SK-N-SH (cell line): ENCODE results near the gene VAMP3. TPM values are rescaled to one million over a fixed set of nuclear protein-coding genes. Genes with fewer than 3 reads are reported as not detected.

Source experiments
- CTCF ChIA-PET: fragments of 300-600, 350-600 bp; formaldehyde crosslinking; extraction: SDS; loops from one replicate; lab custom pipeline; 2021; lab: Yijun Ruan, JAX
- POLR2A ChIA-PET: fragments of 350-600 bp; sonication (Branson Sonifier 250); formaldehyde crosslinking; extraction: SDS; loops from one replicate; lab custom pipeline; 2020; ENCODE audit warnings: antibody characterized with exemption, inconsistent platforms; lab: Yijun Ruan, JAX
- DNase-seq: peaks from one replicate; pipeline ENCODE4 v3.0.0; 2012
- H2AFZ ChIP-seq: fragments of 200-600 bp; sonication (generic); 2 replicates; pipeline ENCODE4 v1.8.1; 2016; ENCODE audit warnings: antibody characterized with exemption, mild to moderate bottlenecking, low read depth
- H3F3A ChIP-seq: fragments of 200-600 bp; sonication (generic); replicated peaks from 2 replicates; pipeline ENCODE3; 2016; ENCODE audit warnings: antibody characterized with exemption, mild to moderate bottlenecking; ENCODE audit not compliant: insufficient read depth
- H3K27ac ChIP-seq, 2 experiments: fragments of 200-500 bp in 1 of 2; fragments of 200-600 bp in 1 of 2; sonication (Bioruptor generic) in 1 of 2; sonication (generic), shearing (Covaris generic) in 1 of 2; 2 replicates each; pipeline versions ENCODE4 v1.5.1 to v1.6.1; 2014 to 2016; ENCODE audit warnings: low read depth in 2 of 2, inconsistent platforms in 1 of 2, low read length in 1 of 2, mild to moderate bottlenecking in 1 of 2, mixed read lengths in 1 of 2
- H3K27me3 ChIP-seq: fragments of 200-600 bp; sonication (generic), shearing (Covaris generic); 2 replicates; pipeline ENCODE4 v1.6.1; 2016; ENCODE audit warnings: mixed run types; ENCODE audit not compliant: insufficient read depth
- H3K36me3 ChIP-seq, 2 experiments: fragments of 200-500 bp in 1 of 2; fragments of 200-600 bp in 1 of 2; sonication (Bioruptor generic) in 1 of 2; sonication (generic) in 1 of 2; replicated peaks in 1 of 2; 2 replicates each; pipeline versions ENCODE3 to v1.5.1; 2014 to 2016; ENCODE audit warnings: low read length in 1 of 2, mild to moderate bottlenecking in 1 of 2; ENCODE audit not compliant: insufficient read depth in 2 of 2, control insufficient read depth in 1 of 2
- H3K4me1 ChIP-seq, 2 experiments: fragments of 200-500 bp in 1 of 2; fragments of 200-600 bp in 1 of 2; sonication (Bioruptor generic) in 1 of 2; sonication (generic), shearing (Covaris generic) in 1 of 2; 2 replicates each; pipeline versions ENCODE4 v1.5.1 to v1.6.1; 2014 to 2016; ENCODE audit warnings: low read depth in 1 of 2, low read length in 1 of 2, mixed run types in 1 of 2; ENCODE audit not compliant: insufficient read depth in 2 of 2, control insufficient read depth in 1 of 2
- H3K4me2 ChIP-seq: fragments of 200-600 bp; sonication (generic), shearing (Covaris generic); 2 replicates; pipeline ENCODE4 v1.6.1; 2017; ENCODE audit warnings: mixed run types
- H3K4me3 ChIP-seq, 2 experiments: fragments of 200-500 bp in 1 of 2; fragments of 200-600 bp in 1 of 2; sonication (Bioruptor generic) in 1 of 2; sonication (generic), shearing (Covaris generic) in 1 of 2; 2 replicates each; pipeline versions ENCODE4 v1.5.1 to v1.8.1; 2014 to 2016; ENCODE audit warnings: low read depth in 2 of 2, inconsistent platforms in 1 of 2, low read length in 1 of 2, mild to moderate bottlenecking in 1 of 2, mixed read lengths in 1 of 2, moderate library complexity in 1 of 2
- H3K79me2 ChIP-seq: fragments of 200-600 bp; sonication (generic); 2 replicates; pipeline ENCODE4 v1.8.1; 2017; ENCODE audit warnings: mild to moderate bottlenecking; ENCODE audit not compliant: insufficient read depth
- H3K9ac ChIP-seq: fragments of 200-600 bp; sonication (generic); 2 replicates; pipeline ENCODE4 v1.6.1; 2017; ENCODE audit warnings: mixed run types
- H3K9me2 ChIP-seq: fragments of 200-600 bp; sonication (generic); 2 replicates; pipeline ENCODE4 v1.6.1; 2017; ENCODE audit warnings: mixed run types
- H3K9me3 ChIP-seq: fragments of 200-600 bp; sonication (generic); 2 replicates; pipeline ENCODE4 v1.6.1; 2017; ENCODE audit warnings: mixed run types, mild to moderate bottlenecking, moderate library complexity
- H4K20me1 ChIP-seq: fragments of 200-600 bp; sonication (generic); 2 replicates; pipeline ENCODE4 v1.6.1; 2017; ENCODE audit warnings: mild to moderate bottlenecking, mixed run types; ENCODE audit not compliant: insufficient read depth
- CHD2 ChIP-seq: fragments of 150-350 bp; IDR thresholded peaks from 2 replicates; pipeline ENCODE4 v1.6.1; 2018; ENCODE audit warnings: low read length; ENCODE audit not compliant: partially characterized antibody
- GABPA ChIP-seq: IDR thresholded peaks from 2 replicates; pipeline ENCODE4 v1.4.0; 2012; ENCODE audit warnings: low read depth, mild to moderate bottlenecking
- NFIC ChIP-seq: IDR thresholded peaks from 2 replicates; pipeline ENCODE4 v1.4.0; 2012; ENCODE audit warnings: borderline replicate concordance
- NRF1 ChIP-seq: IDR thresholded peaks from 2 replicates; pipeline ENCODE4 v1.6.1; 2012; ENCODE audit warnings: low read depth, mild to moderate bottlenecking, low read length
- RAD21 ChIP-seq: IDR thresholded peaks from 2 replicates; pipeline ENCODE4 v1.6.1; 2012; ENCODE audit warnings: mild to moderate bottlenecking, low read length
- RFX5 ChIP-seq: IDR thresholded peaks from 2 replicates; pipeline ENCODE4 v1.6.1; 2012; ENCODE audit warnings: mild to moderate bottlenecking, improper control_type of control experiment, low read length
- RXRA ChIP-seq: IDR thresholded peaks from 2 replicates; pipeline ENCODE4 v1.4.0; 2012; ENCODE audit warnings: low read depth, mild to moderate bottlenecking, borderline replicate concordance
- SIN3A ChIP-seq: IDR thresholded peaks from 2 replicates; pipeline ENCODE4 v1.6.1; 2012; ENCODE audit warnings: low read depth, mild to moderate bottlenecking, low read length, moderate library complexity, borderline replicate concordance
- SMC3 ChIP-seq: IDR thresholded peaks from 2 replicates; pipeline ENCODE4 v1.6.1; 2012; ENCODE audit warnings: low read depth, low read length, improper control_type of control experiment
- TAF1 ChIP-seq: IDR thresholded peaks from 2 replicates; pipeline ENCODE4 v1.6.1; 2012; ENCODE audit warnings: low read depth, mild to moderate bottlenecking, low read length, moderate library complexity, borderline replicate concordance
- TEAD4 ChIP-seq: IDR thresholded peaks from 2 replicates; pipeline ENCODE4 v1.4.0; 2012; ENCODE audit warnings: mild to moderate bottlenecking, borderline replicate concordance; ENCODE audit not compliant: insufficient read depth
- WGBS: methylation state at CpG from one replicate; pipeline ENCODE4 v1.1.6; 2017; ENCODE audit warnings: low lambda C conversion rate; 5-methylcytosine and 5-hydroxymethylcytosine counted together
- polyA plus RNA-seq, 3 experiments: library from polyadenylated mRNA; depleted of rRNA; stranded (reverse); fragments of >200 nt; gene quantifications; 2 replicates each; pipeline ENCODE4 v1.2.3, GENCODE V29; 2012
- TF ChIP-seq, protein P1 (sequence below): IDR thresholded peaks from 2 replicates; pipeline ENCODE4 v1.4.0; 2012; ENCODE audit warnings: low read depth
- TF ChIP-seq, protein P2 (sequence below): IDR thresholded peaks from 2 replicates; pipeline ENCODE4 v1.4.0; 2012; ENCODE audit warnings: low read depth, borderline replicate concordance
- TF ChIP-seq, protein P3 (sequence below): IDR thresholded peaks from 2 replicates; pipeline ENCODE4 v1.4.0; 2012; ENCODE audit warnings: low read depth, borderline replicate concordance
- TF ChIP-seq, protein P4 (sequence below): fragments of 200-600 bp; sonication (generic); IDR thresholded peaks from 2 replicates; pipeline ENCODE4 v1.6.1; 2017; ENCODE audit warnings: antibody characterized with exemption, mild to moderate bottlenecking, moderate library complexity

Gene VAMP3
- polyA plus RNA-seq, 1 of the 3 experiments (the other 2 are of a cell fraction): 96.4 TPM

DNA sequence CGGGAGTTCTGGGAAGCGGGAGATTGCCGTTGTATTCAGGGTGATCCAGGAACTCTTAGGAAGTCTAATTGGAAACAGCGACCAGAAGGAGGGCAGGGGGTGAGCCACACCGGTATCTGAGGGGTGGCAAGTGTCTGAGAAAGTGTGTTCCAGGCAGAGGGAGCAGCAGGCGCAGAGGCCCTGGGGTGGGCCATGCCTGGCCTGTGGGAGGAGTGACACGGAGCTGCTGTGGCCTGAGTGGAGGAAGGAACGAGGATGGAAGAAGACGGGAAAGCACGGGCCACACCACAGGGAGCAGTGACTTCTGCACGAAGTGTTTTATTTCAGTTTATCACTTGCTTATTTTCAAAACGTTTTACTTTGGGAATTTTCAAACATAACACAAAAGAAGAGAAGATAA lies 24.3 kb downstream of the VAMP3 start:
- H3K27me3 ChIP-seq: no peaks in the 10 kb centered on the region
- no peaks in the 10 kb centered on the region for H3K4me1 ChIP-seq
- peaks cover 4% of the 10 kb centered on the region for H3F3A ChIP-seq
- POLR2A ChIA-PET: no interaction called here
- H3K79me2 ChIP-seq: no peaks in the 10 kb centered on the region
- H4K20me1 ChIP-seq: no peaks in the 10 kb centered on the region
- no peak overlapping the region for H2AFZ ChIP-seq
- 85% methylated on average over 12 of the region's 12 CpGs for WGBS
- CTCF ChIA-PET: interaction anchor here (0.5 to 1.5 kb wide), 2 partner anchors 13 to 28 kb away, joined by 3 to 5 read pairs; no protein-coding TSS in a partner anchor
- H3K4me2 ChIP-seq: no peak overlapping the region
- H3K4me3 ChIP-seq: no peak overlapping the region
- no peak for DNase-seq
- no peak for TF ChIP-seq RXRA
- no peak for TF ChIP-seq TAF1
- TF ChIP-seq CHD2: no peak
- TF ChIP-seq, protein P1, sequence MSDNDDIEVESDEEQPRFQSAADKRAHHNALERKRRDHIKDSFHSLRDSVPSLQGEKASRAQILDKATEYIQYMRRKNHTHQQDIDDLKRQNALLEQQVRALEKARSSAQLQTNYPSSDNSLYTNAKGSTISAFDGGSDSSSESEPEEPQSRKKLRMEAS: no peak
- no peak for TF ChIP-seq NFIC
- TF ChIP-seq TEAD4: no peak
- no peak for TF ChIP-seq NRF1
- no peak for TF ChIP-seq RFX5
- TF ChIP-seq, all 33 proteins: peak for 0
- H3K9ac ChIP-seq: no peak overlapping the region
- no peaks in the 10 kb centered on the region for H3K9me3 ChIP-seq
- peaks cover 20 to 39% of the 10 kb centered on the region in 2 experiments for H3K36me3 ChIP-seq
- no peak overlapping the region for H3K27ac ChIP-seq
- no peaks in the 10 kb centered on the region for H3K9me2 ChIP-seq

DNA sequence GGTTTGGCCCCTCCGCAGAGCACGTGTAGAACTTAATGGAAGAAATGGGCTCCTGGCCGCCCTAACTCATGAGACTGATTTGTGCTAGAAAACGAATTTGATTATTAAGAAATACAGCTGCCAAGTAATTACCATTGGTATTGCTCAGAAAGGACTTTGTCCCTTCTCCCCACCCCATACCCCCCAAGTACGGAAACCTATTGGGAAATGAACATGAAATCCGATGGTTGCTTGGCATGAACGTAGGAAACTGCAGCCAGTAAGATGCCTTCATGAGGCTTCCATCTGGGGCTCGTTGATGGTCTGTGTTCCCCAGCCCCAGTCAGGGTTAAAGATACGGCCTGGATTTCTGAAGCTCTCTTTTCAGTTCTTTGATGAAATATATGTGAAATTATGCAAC lies 34.4 kb downstream of the VAMP3 start:
- ChIA-PET POLR2A (no interaction called here), CTCF (interaction anchor here (1.2 kb wide), 1 partner anchor 53 kb away, joined by 3 read pairs; no protein-coding TSS in a partner anchor)
- H3F3A ChIP-seq: peaks cover 15% of the 10 kb centered on the region
- WGBS: 89% methylated on average over 9 of the region's 9 CpGs
- no peaks in the 10 kb centered on the region for H3K4me1 ChIP-seq
- H3K36me3 ChIP-seq: peaks cover 42 to 61% of the 10 kb centered on the region in 2 experiments
- no peak overlapping the region for H3K4me3 ChIP-seq
- H3K4me2 ChIP-seq: no peak overlapping the region
- H3K9me3 ChIP-seq: no peaks in the 10 kb centered on the region
- H3K27ac ChIP-seq: no peak overlapping the region
- no peaks in the 10 kb centered on the region for H3K79me2 ChIP-seq
- no peaks in the 10 kb centered on the region for H4K20me1 ChIP-seq
- TF ChIP-seq GABPA: no peak
- TF ChIP-seq, protein P2, sequence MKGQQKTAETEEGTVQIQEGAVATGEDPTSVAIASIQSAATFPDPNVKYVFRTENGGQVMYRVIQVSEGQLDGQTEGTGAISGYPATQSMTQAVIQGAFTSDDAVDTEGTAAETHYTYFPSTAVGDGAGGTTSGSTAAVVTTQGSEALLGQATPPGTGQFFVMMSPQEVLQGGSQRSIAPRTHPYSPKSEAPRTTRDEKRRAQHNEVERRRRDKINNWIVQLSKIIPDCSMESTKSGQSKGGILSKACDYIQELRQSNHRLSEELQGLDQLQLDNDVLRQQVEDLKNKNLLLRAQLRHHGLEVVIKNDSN: no peak
- TF ChIP-seq, all 33 proteins: peak for 0
- Histone ChIP-seq H3K27me3 (no peaks in the 10 kb centered on the region), H3K9ac (no peak overlapping the region), H3K9me2 (no peaks in the 10 kb centered on the region), H2AFZ (no peak overlapping the region)
- DNase-seq: no peak

DNA sequence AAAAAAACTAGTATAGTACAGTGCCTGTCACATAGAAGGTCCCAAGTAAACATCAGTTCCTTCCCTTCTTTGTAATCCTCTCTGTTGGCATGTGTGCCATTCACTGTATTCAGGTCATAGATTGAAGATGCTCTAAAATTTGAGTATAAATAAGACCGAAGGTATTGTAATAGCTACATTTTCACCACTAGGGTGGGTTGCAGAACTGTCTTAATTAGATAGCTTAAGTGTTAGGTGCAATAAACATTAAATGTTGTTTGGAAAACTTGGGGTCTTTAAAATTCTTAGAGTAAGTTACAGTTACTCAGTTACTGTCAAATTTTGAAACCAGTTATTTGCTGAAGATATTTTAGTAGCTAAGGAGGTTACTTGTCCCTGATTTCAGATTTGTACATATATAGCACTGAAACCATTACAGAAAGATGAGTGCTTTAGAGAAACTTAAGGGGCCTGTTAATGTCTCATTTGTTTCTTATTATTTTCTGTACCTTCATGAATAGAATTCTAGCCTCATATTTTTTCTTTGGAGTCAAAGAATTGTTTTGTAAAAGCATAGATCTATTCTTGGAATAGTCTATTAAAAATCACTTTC lies 37.3 kb downstream of the VAMP3 start:
- Histone ChIP-seq H3K9me3 (0 out of 2 replicates have a peak, but pooled peaks cover 3% of the 10 kb centered on the region), H3K27me3 (no peaks in the 10 kb centered on the region), H3K4me1 (no peaks in the 10 kb centered on the region), H3K9me2 (no peaks in the 10 kb centered on the region), H3K27ac (no peak overlapping the region), H3K4me3 (no peak overlapping the region), H3K79me2 (no peaks in the 10 kb centered on the region), H3K36me3 (peaks cover 45 to 69% of the 10 kb centered on the region in 2 experiments), H3K4me2 (no peak overlapping the region), H2AFZ (no peak overlapping the region), H4K20me1 (no peaks in the 10 kb centered on the region), H3F3A (peaks cover 15% of the 10 kb centered on the region), H3K9ac (no peak overlapping the region)
- DNase-seq: peak; percentile 40
- CTCF ChIA-PET: interaction anchor here (0.7 to 1.8 kb wide), 20 partner anchors 9 to 141 kb away, joined by 3 to 9 read pairs (median 4); no protein-coding TSS in a partner anchor
- 52% methylated on average over 1 of the region's 1 CpG for WGBS
- TF ChIP-seq SIN3A (no peak), SMC3 (peak; percentile 41), RAD21 (peak; percentile 59), NFIC (no peak)
- TF ChIP-seq, protein P3, sequence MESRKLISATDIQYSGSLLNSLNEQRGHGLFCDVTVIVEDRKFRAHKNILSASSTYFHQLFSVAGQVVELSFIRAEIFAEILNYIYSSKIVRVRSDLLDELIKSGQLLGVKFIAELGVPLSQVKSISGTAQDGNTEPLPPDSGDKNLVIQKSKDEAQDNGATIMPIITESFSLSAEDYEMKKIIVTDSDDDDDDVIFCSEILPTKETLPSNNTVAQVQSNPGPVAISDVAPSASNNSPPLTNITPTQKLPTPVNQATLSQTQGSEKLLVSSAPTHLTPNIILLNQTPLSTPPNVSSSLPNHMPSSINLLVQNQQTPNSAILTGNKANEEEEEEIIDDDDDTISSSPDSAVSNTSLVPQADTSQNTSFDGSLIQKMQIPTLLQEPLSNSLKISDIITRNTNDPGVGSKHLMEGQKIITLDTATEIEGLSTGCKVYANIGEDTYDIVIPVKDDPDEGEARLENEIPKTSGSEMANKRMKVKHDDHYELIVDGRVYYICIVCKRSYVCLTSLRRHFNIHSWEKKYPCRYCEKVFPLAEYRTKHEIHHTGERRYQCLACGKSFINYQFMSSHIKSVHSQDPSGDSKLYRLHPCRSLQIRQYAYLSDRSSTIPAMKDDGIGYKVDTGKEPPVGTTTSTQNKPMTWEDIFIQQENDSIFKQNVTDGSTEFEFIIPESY: no peak
- TF ChIP-seq, protein P4, sequence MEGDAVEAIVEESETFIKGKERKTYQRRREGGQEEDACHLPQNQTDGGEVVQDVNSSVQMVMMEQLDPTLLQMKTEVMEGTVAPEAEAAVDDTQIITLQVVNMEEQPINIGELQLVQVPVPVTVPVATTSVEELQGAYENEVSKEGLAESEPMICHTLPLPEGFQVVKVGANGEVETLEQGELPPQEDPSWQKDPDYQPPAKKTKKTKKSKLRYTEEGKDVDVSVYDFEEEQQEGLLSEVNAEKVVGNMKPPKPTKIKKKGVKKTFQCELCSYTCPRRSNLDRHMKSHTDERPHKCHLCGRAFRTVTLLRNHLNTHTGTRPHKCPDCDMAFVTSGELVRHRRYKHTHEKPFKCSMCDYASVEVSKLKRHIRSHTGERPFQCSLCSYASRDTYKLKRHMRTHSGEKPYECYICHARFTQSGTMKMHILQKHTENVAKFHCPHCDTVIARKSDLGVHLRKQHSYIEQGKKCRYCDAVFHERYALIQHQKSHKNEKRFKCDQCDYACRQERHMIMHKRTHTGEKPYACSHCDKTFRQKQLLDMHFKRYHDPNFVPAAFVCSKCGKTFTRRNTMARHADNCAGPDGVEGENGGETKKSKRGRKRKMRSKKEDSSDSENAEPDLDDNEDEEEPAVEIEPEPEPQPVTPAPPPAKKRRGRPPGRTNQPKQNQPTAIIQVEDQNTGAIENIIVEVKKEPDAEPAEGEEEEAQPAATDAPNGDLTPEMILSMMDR: peak; percentile 61
- POLR2A ChIA-PET: no interaction called here
